ENCODE results near the gene IL27RA.

The IL27RA gene

GRCh38 chr19:14089662-14090508 is 58.3 kb downstream of the IL27RA start:
- peak; percentile 50 for DNase-seq

- peak; percentile 85 for DNase-seq
Measured at GRCh38 chr19:14090509-14091080, 59.0 kb downstream of the IL27RA start, which contains the start of gene SAMD1. Gene SAMD1 (minus strand): TSS chr19:14090751.

DNA sequence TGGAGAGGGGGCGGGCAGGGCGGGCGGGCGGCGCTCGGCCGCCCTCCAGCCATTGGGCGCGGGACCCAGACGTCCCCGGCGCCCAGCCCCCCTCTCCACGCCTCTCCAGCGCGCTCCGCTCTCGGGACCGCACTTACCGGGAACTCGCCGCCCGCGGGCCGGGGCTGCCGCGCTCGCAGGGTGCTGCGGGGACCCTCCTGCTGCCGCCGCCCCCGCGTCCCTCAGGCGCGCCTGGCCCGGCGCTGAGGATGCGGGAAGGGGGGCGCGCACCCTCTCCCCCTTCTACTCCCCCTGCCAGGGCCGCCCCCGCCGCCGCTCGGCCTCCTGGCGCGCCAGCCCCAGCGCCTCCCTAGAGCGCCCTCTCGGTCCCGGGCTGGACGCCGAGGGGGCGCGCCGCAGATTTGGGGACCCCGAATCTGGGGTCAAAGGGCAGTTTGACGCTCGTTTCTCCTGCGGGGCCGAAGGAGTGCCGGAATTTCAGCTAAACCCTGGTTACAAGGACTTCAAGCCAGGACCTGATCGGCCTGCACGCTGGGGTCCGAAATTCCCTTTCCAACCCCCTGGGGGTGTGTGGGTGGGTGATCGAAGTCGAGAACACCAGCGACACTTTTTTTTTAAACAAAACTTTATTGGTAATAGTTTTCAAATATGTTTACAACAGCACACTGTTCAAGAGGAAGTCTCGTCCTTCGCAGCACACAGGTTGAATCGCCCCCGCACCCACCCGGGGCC is 59.7 kb downstream of the IL27RA start:
- DNase-seq: peak; percentile 85

DNA sequence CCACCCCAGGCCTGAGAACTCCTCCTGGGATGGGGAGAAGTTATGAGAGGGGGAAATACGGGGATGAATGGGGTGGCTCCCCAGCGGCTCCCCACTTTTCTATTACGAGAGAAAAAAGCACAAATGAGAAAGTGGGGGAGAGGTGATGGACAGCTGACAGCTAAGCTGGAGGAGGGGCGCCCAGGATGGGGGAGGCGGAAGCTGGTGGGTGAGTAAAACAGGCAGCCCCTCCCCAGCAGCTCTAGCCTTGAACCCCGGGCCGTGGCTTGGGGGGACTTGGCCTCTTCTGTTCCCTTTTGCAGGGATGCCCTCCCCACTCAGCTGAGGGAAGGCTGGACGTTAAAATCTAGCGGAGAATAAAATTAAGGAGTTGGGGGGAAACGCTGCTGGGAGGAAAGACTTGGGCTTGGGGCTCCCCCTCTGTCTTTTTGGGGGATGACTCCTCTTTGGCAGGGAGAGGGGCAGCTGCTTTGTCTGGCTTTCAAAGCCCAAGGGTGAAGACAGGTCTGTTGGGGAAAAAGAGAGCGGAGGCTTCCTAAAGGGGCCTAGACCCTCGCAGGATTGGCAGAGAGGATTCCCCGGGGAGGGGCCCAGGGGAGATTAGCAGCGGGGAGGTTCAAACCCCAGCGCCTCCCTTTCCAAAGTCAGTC is 60.4 kb downstream of the IL27RA start:
- DNase-seq: peak; percentile 47

DNA sequence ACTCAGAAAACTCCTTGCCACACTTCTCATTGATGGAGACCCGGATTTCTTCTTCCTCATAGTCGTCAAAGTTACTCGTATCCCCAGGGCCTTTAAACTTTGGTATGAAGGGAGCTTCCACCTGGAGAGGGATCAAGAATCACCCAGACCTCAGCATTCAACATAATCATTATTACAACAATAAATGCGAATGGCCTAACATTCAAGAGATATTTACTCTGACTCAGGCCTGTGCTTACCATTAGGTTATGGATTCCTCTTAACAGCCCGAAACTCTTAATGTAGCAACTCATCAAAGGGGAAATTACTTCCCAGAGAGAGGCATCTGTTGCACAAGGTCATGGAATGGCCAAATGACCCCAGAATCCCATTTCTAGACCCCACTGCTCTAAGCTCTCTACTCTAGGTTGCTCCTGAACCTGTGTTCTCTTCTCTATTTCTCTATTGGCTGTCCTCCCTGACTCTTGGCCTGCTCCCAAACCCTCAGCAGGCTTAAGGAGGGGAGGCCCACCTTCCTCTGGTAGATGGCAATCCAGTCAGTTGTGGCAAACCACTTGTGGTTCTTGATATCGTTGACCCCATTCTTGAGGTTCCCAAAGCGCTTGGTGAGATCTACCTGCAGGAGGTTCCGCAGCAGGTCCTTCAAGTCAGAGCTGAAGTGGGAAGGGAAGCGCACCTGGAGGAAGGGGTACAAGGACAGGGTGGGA is 61.7 kb downstream of the IL27RA start:
- peak; percentile 59 for DNase-seq

DNA sequence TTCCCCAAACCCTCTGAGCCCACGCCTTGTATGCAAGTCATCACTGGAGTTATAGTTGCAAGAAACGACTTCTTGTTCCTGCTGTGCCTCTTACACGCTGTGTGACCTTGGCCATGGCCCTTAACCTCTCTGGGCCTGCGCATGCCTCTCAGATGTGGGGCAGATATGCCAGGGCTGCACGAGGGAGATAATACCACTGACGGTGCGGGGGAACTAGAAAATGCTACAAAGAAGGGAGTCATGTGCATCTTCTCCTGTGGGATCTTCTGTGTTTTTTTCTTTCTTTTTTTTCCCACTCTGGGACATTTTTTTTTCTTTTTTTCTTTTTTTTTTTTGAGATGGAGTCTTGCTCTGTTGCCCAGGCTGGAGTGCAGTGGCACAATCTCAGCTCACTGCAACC is 63.3 kb downstream of the IL27RA start:
- DNase-seq: peak; percentile 89

- DNase-seq: no peak
Measured at GRCh38 chr19:14096272-14096992, 64.9 kb downstream of the IL27RA start.

- no peak for DNase-seq
Measured at GRCh38 chr19:14097532-14098151, 66.1 kb downstream of the IL27RA start.

DNA sequence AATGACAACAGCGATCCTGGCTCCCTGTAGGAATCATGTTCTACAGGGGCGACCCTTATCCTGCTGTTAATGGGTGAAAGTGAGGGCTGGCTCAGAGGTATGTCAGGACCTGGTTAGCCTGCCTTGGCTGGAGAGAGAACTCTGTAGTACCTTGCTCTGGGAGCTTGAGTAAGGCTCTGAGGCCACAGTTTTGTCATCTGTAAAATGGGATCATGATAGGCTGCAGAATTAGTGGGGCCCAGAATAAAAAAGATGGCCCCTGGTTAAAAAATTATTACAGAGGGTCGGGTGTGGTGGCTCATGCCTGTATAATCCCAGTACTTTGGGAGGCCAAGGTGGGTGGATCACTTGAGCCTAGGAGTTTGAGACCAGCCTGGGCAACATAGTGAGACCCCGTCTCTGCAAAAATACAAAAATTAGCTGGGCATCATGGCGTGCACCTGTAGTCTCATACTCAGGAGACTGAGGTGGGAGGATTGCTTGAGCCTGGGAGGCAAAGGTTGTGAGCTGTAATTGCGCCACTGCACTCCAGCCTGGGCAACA is 69.5 kb downstream of the IL27RA start:
- no peak for DNase-seq

GRCh38 chr19:14102102-14102696 is 70.6 kb downstream of the IL27RA start:
- no peak for DNase-seq

DNA sequence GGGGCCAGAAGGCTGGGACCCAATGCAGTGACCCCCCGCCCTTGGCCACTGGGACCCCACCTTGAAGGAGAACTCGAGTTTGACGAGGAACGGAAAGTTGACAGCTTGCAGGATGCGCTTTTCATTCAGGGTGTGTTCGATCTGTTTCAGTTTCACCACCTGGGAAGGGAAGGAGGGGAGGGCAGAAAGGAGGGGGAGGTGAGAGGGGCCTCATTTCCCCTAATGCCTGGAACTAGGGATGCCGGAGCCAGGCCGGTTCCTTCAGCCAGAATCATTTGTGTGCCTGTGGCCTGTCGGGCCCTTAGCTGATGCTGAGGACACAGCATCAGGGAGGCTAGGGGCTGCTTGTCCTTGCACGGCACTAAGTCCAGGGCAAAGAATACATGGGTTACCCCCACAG is 71.2 kb downstream of the IL27RA start:
- no peak for DNase-seq
